SK-N-MC (cell line): ENCODE measurements around the gene LRP8.

ENCODE experiments used
- EZH2 ChIP-seq: fragments of 200-600 bp; sonication (generic); IDR thresholded peaks from one replicate; pipeline ENCODE4 v1.6.1; 2017; ENCODE audit warnings: antibody characterized with exemption
- POLR2AphosphoS5 ChIP-seq: IDR thresholded peaks from 2 replicates; pipeline ENCODE4 v1.6.1; 2012; ENCODE audit warnings: mild to moderate bottlenecking, low read depth, low read length, borderline replicate concordance

GRCh38 chr1:53341961-53342707, 14.3 kb upstream of the LRP8 start:
- TF ChIP-seq POLR2AphosphoS5 (no peak), EZH2 (no peak)
